Spleen (tissue), 7 donors: ENCODE data around the gene KCNK4.

Experiments
- CTCF ChIP-seq, 11 experiments: fragments of 200-600 bp in 7 of 11; fragments of 450-650 bp in 4 of 11; sonication (generic) in 4 of 11; IDR thresholded peaks in 8 of 11; conservative IDR thresholded peaks in 3 of 11; 1 replicate in 7 of 11; 2 replicates in 4 of 11; pipeline versions ENCODE4 v1.4.0 to v1.8.0; 2016 to 2021; ENCODE audit warnings: antibody characterized with exemption in 11 of 11, inconsistent platforms in 4 of 11, mild to moderate bottlenecking in 1 of 11
- POLR2A ChIP-seq, 3 donors: fragments of 450-650 bp; IDR thresholded peaks; one replicate each; pipeline ENCODE4 v1.5.1; 2017; ENCODE audit warnings: antibody characterized with exemption in 3 of 3, mild to moderate bottlenecking in 1 of 3
- POLR2AphosphoS5 ChIP-seq, 3 donors: sonication (generic); formaldehyde crosslinking; IDR thresholded peaks; one replicate each; pipeline ENCODE4 v1.5.1; 2017; ENCODE audit warnings: antibody characterized with exemption in 3 of 3
- donor health status: DM: no; HTN: no; CAD: no; lungs with moderate emphysema.
- donor health status: DM: no; HTN: no; CAD: no.
- donor health status: DM: no; HTN: no; CAD: no.

GRCh38 chr11:64253481-64253880 is 37.6 kb upstream of the KCNK4 start:
- TF ChIP-seq POLR2A (IDR thresholded peaks at IDR 0.05) (no peak), CTCF (IDR thresholded peaks at IDR 0.05 in 8 of 11, conservative IDR thresholded peaks at IDR 0.05 in 3 of 11) (no peak), POLR2AphosphoS5 (IDR thresholded peaks at IDR 0.05) (no peak)
